Right ventricle myocardium superior (tissue), 1 donor: Measurements from ENCODE around the gene P2RY14. TPM values are rescaled to one million over a fixed set of nuclear protein-coding genes. Genes with fewer than 3 reads are reported as not detected.

Experiments used
- ATAC-seq: fragments of 200-7000 bp; cut with Tn5 transposase; one replicate; pipeline ENCODE4 v1.9.1; 2020; ENCODE audit warnings: mild to moderate bottlenecking; ENCODE audit not compliant: poor library complexity
- DNase-seq: peaks from one replicate; pipeline ENCODE4 v3.0.0-alpha.2; 2020
- intact Hi-C: fragments of 100-400 bp; cut with DNase I; formaldehyde crosslinking; loops from one replicate; pipeline ENCODE4 v1.11.2; 2022
- total RNA-seq: library from RNA; stranded (reverse); fragmentation: NEBNext Ultra II Directional; extraction: Animal tissue kit (Norgen Biotek cat#: 25700); gene quantifications from one replicate; pipeline ENCODE4 v1.2.1, GENCODE V29; 2021
- donor health status: DM: no; HTN: yes; CAD: no; lungs with severe emphysema.

The P2RY14 gene
- total RNA-seq, 1 donor from 2014 or later = 3.6 TPM

DNA sequence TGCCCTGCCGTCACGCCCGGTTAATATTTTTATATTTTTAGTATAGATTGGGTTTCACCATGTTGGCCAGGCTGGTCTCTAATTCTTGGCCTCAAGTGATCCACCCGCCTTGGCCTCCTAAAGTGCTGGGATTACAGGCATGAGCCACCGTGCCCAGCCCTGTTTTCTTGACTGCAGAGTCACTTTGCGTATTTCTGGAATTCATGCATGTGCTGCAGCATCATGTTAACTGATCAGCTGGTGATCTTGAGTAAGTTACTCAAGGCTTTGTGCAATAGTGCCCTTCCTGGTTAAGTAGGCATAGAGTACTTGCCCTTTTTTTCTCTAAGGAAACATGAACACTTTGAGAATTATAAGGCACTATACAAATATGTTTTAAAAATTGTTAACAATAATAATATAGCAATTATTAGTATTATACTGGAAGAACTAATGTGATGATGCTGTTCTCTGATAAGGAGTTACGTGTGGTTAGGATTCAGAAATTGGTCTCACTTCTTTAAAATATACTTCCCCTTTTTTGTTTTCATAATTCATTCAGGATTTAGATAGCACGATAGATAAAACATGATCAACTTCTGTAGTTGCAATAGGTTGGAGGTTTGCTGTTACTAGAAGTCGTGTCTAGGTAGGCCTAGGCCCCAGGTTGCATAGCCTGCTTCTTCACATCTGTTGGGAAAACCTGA lies 108.9 kb downstream of the P2RY14 start:
- intact Hi-C loops = loop anchor here (2.0 kb wide), 1 partner anchor 113 kb away; no protein-coding TSS in a partner anchor
- DNase-seq (no peak), ATAC-seq (peak; percentile 59)

DNA sequence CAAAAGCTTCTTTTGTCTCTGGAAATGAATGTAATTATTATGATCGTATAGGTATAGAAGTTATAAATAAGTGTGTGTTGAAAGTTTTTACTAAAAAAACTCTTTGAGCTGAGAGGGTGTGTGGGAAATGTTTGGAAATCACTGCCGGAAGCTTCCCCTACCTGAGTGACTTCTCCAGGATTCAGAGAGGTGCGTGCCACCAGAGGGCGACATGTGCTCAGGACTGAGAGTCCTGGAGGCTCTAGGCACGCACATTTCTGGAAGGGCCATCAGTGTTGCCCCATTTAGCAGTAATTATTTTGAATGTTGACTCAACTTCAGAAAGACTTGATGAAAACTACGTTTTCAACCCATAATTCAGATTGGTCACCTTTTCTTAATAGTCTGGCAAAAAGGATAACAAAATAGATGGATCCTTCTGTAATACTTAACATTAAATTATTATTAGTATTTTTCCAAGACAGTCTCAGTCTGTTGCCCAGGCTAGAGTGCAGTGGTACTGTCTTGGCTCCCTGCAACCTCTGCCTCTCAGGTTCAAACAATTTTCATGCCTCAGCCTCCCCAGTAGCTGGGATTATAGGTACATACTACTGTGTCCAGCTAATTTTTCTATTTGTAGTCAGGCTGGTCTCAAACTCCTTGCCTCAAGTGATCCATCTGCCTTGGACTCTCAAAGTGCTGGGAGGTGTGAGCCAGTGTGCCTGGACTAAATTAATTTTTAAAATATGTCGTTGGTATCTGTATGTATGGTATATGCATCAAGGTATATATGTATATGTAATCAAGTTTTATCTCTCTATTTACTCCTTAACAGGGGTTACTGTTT lies 109.9 kb downstream of the P2RY14 start:
- ATAC-seq = peak; percentile 80
- DNase-seq = peak; percentile 89
- intact Hi-C loops = loop anchor here (2.0 kb wide), 1 partner anchor 114 kb away; no protein-coding TSS in a partner anchor

DNA sequence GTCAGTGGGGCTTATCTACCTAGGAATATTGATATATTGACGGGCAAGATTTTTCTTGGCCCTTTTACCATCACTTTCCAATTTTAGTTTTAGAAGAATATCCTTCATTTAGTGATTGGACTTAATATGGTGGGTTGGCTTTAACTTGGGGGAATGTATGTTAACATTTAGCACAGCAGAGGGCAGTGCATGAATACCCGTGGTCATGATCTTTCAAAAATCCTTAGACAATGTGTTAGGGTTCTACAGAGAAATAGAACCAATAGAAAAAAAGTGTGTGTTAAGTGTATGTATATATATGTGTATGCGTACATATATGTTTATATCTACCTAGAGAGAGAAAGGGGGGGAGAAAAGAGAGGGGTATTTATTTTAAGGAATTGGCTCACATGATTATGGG lies 112.2 kb downstream of the P2RY14 start:
- DNase-seq (no peak), ATAC-seq (no peak)
- intact Hi-C loops = no loop called here

DNA sequence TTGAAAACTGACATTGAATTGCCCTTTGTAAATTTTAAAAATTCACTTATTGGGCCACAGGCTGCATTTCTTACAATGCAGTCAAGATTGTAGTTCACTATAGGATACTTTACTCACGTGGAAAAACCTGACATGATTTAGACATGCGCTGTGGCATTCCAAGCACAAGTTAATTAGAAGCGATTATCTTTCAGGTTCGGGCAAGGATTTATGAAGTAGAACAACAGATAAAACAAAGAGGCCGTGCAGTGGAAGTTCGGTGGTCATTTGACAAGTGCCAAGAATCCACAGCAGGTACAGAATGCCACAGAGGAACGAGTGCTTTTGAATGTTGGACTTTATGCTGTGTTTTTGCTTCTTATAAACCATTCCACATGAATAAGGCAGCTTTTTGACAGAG lies 113.1 kb downstream of the P2RY14 start:
- ATAC-seq (no peak), DNase-seq (no peak)
- intact Hi-C loops = no loop called here

Other genes starting within 250 kb of the P2RY14 start
- 0.67 TPM for gene MED12L, start 192.9 kb downstream of the P2RY14 start, total RNA-seq
- gene GPR171, start 75.3 kb downstream of the P2RY14 start, total RNA-seq = 0.24 TPM
- not detected for gene GPR87, start 38.3 kb upstream of the P2RY14 start, total RNA-seq
- gene P2RY13, start 51.0 kb upstream of the P2RY14 start, total RNA-seq = 1.0 TPM
- 0.94 TPM for gene P2RY12, start 106.2 kb upstream of the P2RY14 start, total RNA-seq
- gene IGSF10, start 182.5 kb upstream of the P2RY14 start, total RNA-seq = 2.6 TPM